HEK293 (cell line): Measurements from ENCODE around the gene TLE3.

Experiments used
- CTCF ChIP-seq: fragments of 450-650 bp; formaldehyde crosslinking; IDR thresholded peaks from 2 replicates; pipeline ENCODE4 v1.5.1; 2016; ENCODE audit warnings: missing biosample characterization, missing genetic modification characterization
- HOXC10 ChIP-seq: sonication (generic); formaldehyde crosslinking; IDR thresholded peaks from 2 replicates; pipeline ENCODE4 v1.8.1; 2023; ENCODE audit warnings: mild to moderate bottlenecking, missing genetic modification reagents
- PBX3 ChIP-seq: sonication (generic); formaldehyde crosslinking; IDR thresholded peaks from 2 replicates; pipeline ENCODE4 v1.8.1; 2022; ENCODE audit warnings: mild to moderate bottlenecking, moderate library complexity, missing genetic modification reagents
- PRDM6 ChIP-seq: fragments of 450-650 bp; formaldehyde crosslinking; IDR thresholded peaks from 2 replicates; pipeline ENCODE4 v1.5.1; 2017; ENCODE audit warnings: missing biosample characterization, missing genetic modification characterization
- SP7 ChIP-seq: fragments of 450-650 bp; formaldehyde crosslinking; IDR thresholded peaks from 2 replicates; pipeline ENCODE4 v1.5.1; 2016; ENCODE audit warnings: missing biosample characterization, missing genetic modification characterization
- TCF7L2 ChIP-seq: IDR thresholded peaks from 2 replicates; pipeline ENCODE4 v1.6.1; 2011; ENCODE audit warnings: low read depth, mild to moderate bottlenecking, inconsistent platforms, low read length, moderate library complexity, borderline replicate concordance
- ZBTB1 ChIP-seq: fragments of 450-650 bp; formaldehyde crosslinking; IDR thresholded peaks from 2 replicates; pipeline ENCODE4 v1.5.1; 2016; ENCODE audit warnings: missing biosample characterization, missing genetic modification characterization
- ZBTB17 ChIP-seq: fragments of 450-650 bp; formaldehyde crosslinking; IDR thresholded peaks from 2 replicates; pipeline ENCODE4 v1.5.1; 2016; ENCODE audit warnings: missing biosample characterization, missing genetic modification characterization
- ZBTB20 ChIP-seq: fragments of 450-650 bp; formaldehyde crosslinking; IDR thresholded peaks from 2 replicates; pipeline ENCODE4 v1.5.1; 2016; ENCODE audit warnings: missing biosample characterization, missing genetic modification characterization
- ZBTB8A ChIP-seq: fragments of 450-650 bp; formaldehyde crosslinking; IDR thresholded peaks from 2 replicates; pipeline ENCODE4 v1.5.1; 2016; ENCODE audit warnings: missing biosample characterization, missing genetic modification characterization
- ZFP3 ChIP-seq: fragments of 450-650 bp; formaldehyde crosslinking; IDR thresholded peaks from 2 replicates; pipeline ENCODE4 v1.5.1; 2016; ENCODE audit warnings: low read depth, missing biosample characterization, missing genetic modification characterization
- ZIC2 ChIP-seq: fragments of 450-650 bp; formaldehyde crosslinking; IDR thresholded peaks from 2 replicates; pipeline ENCODE4 v1.5.1; 2016; ENCODE audit warnings: missing biosample characterization, missing genetic modification characterization
- ZNF148 ChIP-seq: fragments of 450-650 bp; formaldehyde crosslinking; IDR thresholded peaks from 2 replicates; pipeline ENCODE4 v1.5.0; 2017; ENCODE audit warnings: missing biosample characterization, missing genetic modification characterization, borderline replicate concordance
- ZNF157 ChIP-seq: fragments of 450-650 bp; formaldehyde crosslinking; IDR thresholded peaks from 2 replicates; pipeline ENCODE4 v1.5.1; 2016; ENCODE audit warnings: missing biosample characterization, missing genetic modification characterization
- ZNF16 ChIP-seq: fragments of 450-650 bp; formaldehyde crosslinking; IDR thresholded peaks from 2 replicates; pipeline ENCODE4 v1.5.1; 2016; ENCODE audit warnings: low read depth, missing biosample characterization, missing genetic modification characterization
- ZNF302 ChIP-seq: fragments of 450-650 bp; formaldehyde crosslinking; IDR thresholded peaks from 2 replicates; pipeline ENCODE4 v1.5.1; 2016; ENCODE audit warnings: missing biosample characterization, missing genetic modification characterization, low read depth
- ZNF416 ChIP-seq: fragments of 450-650 bp; formaldehyde crosslinking; IDR thresholded peaks from 2 replicates; pipeline ENCODE4 v1.5.1; 2016; ENCODE audit warnings: missing biosample characterization, missing genetic modification characterization
- ZNF510 ChIP-seq: fragments of 450-650 bp; formaldehyde crosslinking; IDR thresholded peaks from 2 replicates; pipeline ENCODE4 v1.5.1; 2018; ENCODE audit warnings: mild to moderate bottlenecking, missing genetic modification characterization, missing biosample characterization; ENCODE audit not compliant: insufficient replicate concordance
- ZNF548 ChIP-seq: fragments of 450-650 bp; formaldehyde crosslinking; IDR thresholded peaks from 2 replicates; pipeline ENCODE4 v1.5.1; 2016; ENCODE audit warnings: missing biosample characterization, missing genetic modification characterization
- ZNF610 ChIP-seq: fragments of 450-650 bp; formaldehyde crosslinking; IDR thresholded peaks from 2 replicates; pipeline ENCODE4 v1.5.1; 2016; ENCODE audit warnings: missing biosample characterization, missing genetic modification characterization, borderline replicate concordance
- ZNF621 ChIP-seq: fragments of 450-650 bp; formaldehyde crosslinking; IDR thresholded peaks from 2 replicates; pipeline ENCODE4 v1.5.1; 2017; ENCODE audit warnings: missing biosample characterization, missing genetic modification characterization
- ZNF624 ChIP-seq: fragments of 450-650 bp; formaldehyde crosslinking; IDR thresholded peaks from 2 replicates; pipeline ENCODE4 v1.5.1; 2017; ENCODE audit warnings: missing biosample characterization, missing genetic modification characterization
- ZNF645 ChIP-seq: fragments of 450-650 bp; formaldehyde crosslinking; IDR thresholded peaks from 2 replicates; pipeline ENCODE4; 2016; ENCODE audit warnings: missing biosample characterization, missing genetic modification characterization
- ZNF660 ChIP-seq: fragments of 450-650 bp; IDR thresholded peaks from 2 replicates; pipeline ENCODE4 v1.5.1; 2018; ENCODE audit warnings: missing biosample characterization, mild to moderate bottlenecking, missing genetic modification characterization
- ZNF677 ChIP-seq: fragments of 450-650 bp; IDR thresholded peaks from 2 replicates; pipeline ENCODE4 v1.5.0; 2018; ENCODE audit warnings: missing biosample characterization, mild to moderate bottlenecking, missing genetic modification characterization, moderate library complexity
- ZNF791 ChIP-seq: fragments of 450-650 bp; formaldehyde crosslinking; IDR thresholded peaks from 2 replicates; pipeline ENCODE4 v1.5.1; 2016; ENCODE audit warnings: missing biosample characterization, missing genetic modification characterization
- TF ChIP-seq, protein P1 (sequence below): fragments of 450-650 bp; formaldehyde crosslinking; IDR thresholded peaks from 2 replicates; pipeline ENCODE4 v1.5.1; 2016; ENCODE audit warnings: missing biosample characterization, missing genetic modification characterization
- TF ChIP-seq, protein P2 (sequence below): fragments of 450-650 bp; formaldehyde crosslinking; IDR thresholded peaks from 2 replicates; pipeline ENCODE4 v1.5.1; 2016; ENCODE audit warnings: missing biosample characterization, missing genetic modification characterization

TLE3 gene

DNA sequence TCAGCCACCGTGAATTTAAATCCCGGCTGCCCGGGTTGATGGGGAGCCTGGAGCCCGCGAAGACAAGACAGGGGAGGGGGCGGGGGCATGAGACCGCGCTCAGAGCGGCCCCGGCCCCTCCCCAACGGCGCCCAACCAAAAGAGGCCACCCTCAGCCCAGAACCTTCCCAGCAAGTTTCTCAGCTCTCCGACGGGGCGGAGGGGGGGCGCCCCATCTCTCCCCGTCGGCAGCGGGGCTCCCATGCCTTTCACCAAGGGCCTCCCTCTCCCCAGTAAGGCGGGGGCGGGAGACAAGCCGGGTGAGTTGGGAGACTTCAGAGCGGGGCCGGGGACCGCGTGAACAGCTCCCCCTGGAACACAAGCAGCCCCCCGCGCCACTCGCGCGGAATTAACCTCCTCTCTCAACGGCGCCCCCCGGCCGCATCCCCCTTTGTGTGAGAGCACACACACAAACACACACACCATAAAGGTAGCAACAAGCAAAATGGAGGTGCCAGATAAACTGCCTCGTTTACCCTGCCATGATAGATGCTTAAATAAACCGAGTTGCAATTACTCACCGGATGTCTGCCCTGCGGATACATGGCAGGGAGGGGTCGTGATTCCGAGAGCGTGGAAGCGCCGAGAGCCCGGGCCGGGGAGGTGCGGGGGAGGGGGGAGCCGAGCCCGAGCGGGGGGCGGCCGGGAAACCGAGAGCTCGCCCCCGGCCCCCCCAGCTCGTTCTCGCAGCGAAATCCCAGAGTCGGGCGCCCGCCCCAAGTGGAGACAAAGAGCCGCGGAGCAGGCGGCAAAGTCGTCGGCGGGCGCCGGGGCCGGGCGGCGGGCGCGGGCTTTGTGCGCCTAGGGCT is 1.3 kb downstream of the TLE3 start (continued):
- no peak for TF ChIP-seq PRDM6 (tag by site-specific recombination)
- no peak for TF ChIP-seq ZNF16 (tag by site-specific recombination)
- TF ChIP-seq ZBTB17: no peak; the same call in 1 of the 2 replicates
- TF ChIP-seq, protein P1, sequence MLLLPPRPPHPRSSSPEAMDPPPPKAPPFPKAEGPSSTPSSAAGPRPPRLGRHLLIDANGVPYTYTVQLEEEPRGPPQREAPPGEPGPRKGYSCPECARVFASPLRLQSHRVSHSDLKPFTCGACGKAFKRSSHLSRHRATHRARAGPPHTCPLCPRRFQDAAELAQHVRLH (tag by site-specific recombination): 0 out of 2 replicates have a peak, but pooled peaks have one; percentile 11
- no peak for TF ChIP-seq ZBTB1 (tag by site-specific recombination)
- TF ChIP-seq ZNF660 (tag by site-specific recombination): 0 out of 2 replicates have a peak, but pooled peaks have one; percentile 12
- no peak for TF ChIP-seq ZNF645
- peak; percentile 43; the same call in 1 of the 2 replicates for TF ChIP-seq TCF7L2
- no peak for TF ChIP-seq ZNF510 (tag by site-specific recombination)
- TF ChIP-seq ZNF677 (tag by site-specific recombination): no peak
- TF ChIP-seq ZNF157: no peak
- TF ChIP-seq ZBTB8A (tag by site-specific recombination): peak; percentile 93
- no peak for TF ChIP-seq ZFP3 (tag by site-specific recombination)
- TF ChIP-seq ZNF302 (tag by site-specific recombination): no peak
- TF ChIP-seq CTCF: peak; percentile 97
- TF ChIP-seq HOXC10 (CRISPR knock-in tag): no peak
- no peak for TF ChIP-seq ZNF548 (tag by site-specific recombination)
- no peak for TF ChIP-seq ZNF791
- TF ChIP-seq, protein P2, sequence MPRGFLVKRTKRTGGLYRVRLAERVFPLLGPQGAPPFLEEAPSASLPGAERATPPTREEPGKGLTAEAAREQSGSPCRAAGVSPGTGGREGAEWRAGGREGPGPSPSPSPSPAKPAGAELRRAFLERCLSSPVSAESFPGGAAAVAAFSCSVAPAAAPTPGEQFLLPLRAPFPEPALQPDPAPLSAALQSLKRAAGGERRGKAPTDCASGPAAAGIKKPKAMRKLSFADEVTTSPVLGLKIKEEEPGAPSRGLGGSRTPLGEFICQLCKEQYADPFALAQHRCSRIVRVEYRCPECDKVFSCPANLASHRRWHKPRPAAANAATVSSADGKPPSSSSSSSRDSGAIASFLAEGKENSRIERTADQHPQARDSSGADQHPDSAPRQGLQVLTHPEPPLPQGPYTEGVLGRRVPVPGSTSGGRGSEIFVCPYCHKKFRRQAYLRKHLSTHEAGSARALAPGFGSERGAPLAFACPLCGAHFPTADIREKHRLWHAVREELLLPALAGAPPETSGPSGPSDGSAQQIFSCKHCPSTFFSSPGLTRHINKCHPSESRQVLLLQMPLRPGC (tag by site-specific recombination): no peak
- no peak for TF ChIP-seq PBX3 (CRISPR knock-in tag)
- TF ChIP-seq ZIC2 (tag by site-specific recombination): 0 out of 2 replicates have a peak, but pooled peaks have one; percentile 8
- TF ChIP-seq ZNF148 (tag by site-specific recombination): no peak
- TF ChIP-seq SP7 (tag by site-specific recombination): peak; percentile 34; the same call in 1 of the 2 replicates
- TF ChIP-seq ZNF621 (tag by site-specific recombination): no peak
- TF ChIP-seq ZBTB20 (tag by site-specific recombination): peak; percentile 75
- TF ChIP-seq ZNF416 (tag by site-specific recombination): no peak
- no peak for TF ChIP-seq ZNF624 (tag by site-specific recombination)
- TF ChIP-seq ZNF610 (tag by site-specific recombination): no peak
